SKM-1 (cell line): ENCODE results near the gene LRMDA.

Experiments used
- DNase-seq: peaks from one replicate; lab custom pipeline; 2025; ENCODE audit not compliant: unreplicated experiment; lab: John Stamatoyannopoulos, UW

LRMDA gene

DNA sequence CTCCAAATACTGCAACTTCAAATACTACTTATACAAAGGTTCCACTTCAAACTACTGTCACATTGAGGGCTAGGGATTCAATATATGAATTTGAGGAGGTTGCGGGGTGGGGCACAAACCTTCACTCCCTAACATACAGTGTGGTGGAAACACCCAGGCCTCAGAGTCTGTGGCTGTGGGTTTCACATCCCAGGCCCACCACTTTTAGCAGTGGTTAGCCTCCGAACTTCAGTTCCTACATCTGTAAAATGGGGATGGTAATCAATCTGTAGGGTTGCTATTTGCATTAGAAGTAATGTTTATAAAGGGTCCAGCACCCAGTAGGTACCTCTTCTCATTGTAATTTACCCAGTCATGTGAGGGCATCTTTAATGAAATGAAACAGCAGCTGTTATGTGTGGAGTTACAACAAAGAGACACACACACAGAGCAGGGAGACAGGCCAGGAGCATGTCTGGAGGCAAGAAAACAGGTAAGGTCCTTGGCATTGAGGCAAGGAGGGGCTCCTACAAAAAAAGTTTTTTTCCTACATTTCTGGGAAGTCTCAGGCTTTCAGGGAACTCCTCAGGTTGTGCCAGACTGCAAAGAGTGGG is 570.9 kb downstream of the LRMDA start:
- DNase-seq, result no peak

DNA sequence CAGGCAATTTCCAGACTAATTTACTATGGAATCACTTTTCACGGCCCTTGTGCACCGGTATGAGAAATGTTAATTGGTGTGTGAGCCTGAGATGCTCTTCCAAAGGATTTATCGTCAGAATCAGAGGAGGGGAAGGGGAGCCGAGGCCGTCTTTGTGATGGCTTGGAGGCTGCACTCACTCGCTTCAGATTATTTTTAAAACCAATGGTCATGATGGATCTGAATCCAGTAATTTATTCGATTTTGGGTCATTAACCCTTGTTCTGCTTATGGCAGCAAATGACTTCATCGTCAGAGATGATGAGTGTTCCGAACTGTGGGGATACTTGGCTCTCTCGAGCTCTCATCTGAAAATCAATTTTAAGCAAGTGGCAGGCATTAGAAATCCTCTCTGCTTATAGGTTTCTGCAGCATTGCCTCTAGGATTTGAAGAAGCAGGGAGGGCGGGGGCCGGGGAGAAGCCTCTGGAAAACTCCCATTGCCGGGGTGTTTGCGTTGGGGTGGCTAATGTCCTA is 576.3 kb downstream of the LRMDA start:
- DNase-seq, result no peak

DNA sequence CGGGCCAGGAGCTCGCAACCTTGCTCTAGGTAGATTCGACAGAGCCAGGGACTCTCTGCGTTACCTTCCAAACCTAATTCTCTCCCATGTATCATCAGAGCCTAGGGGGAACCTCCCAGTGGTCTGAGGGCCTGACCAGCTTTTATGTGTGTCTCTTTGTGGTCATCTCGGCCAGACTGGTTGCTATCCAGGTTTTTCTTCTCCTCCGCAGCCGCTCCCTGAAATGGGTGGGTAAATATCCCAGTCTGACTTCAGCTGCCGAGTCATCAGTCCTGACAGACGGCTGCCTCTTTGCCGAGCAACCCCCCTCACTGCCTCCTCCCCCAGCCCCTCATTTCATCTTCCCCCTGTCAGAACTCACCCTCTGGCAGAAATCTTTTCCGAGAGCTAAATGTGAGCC is 578.1 kb downstream of the LRMDA start:
- no peak for DNase-seq

DNA sequence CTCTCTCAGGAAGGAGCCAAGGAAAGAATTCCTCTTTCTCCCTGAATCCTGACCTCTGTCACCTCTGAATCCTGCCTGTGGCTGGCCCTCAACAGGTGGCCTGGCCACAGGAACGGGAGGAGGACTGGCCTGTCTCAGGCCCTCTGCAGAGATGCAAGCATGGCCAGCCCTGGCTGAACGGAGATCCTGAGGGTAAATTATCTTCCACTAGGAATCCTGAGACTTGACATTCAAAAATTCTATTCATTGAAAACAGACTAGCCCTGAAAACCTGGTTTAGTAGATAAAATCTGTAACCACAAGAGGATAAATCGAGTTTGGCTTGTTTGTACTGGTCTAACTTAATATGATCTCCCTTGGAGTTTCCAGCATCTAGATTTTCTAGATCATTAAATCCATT is 579.3 kb downstream of the LRMDA start:
- DNase-seq, result no peak

DNA sequence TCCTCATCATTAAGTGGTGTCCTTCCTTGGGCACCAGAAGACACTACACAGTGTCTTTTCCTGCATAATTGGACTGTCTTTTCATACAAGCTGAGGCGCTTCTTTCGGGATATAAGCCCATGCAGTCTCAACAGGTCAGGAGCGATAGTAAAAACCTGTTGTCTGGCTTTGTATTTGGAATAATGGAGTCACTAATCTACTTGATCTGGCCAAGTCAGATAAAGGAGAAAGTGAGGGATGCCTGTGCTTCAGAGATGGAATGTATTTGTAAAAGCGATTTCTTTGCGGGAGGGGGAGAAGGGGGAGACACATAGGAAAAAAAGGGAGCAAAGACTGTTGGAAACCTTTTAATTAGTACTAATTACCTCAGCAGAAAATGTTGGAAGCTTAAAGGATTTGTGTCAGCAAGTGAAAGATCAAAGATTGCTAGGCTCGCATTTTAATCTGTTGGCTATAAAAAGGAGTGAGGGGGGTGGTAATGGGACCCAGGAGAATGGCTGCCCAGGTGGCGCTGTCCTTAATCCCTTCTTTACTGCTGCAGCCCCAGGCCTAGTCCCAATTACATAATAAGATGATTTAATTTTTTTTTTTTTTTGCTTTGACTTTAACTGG is 581.4 kb downstream of the LRMDA start:
- DNase-seq, result no peak

GRCh38 chr10:76015245-76015644 is 583.8 kb downstream of the LRMDA start:
- DNase-seq, result no peak

DNA sequence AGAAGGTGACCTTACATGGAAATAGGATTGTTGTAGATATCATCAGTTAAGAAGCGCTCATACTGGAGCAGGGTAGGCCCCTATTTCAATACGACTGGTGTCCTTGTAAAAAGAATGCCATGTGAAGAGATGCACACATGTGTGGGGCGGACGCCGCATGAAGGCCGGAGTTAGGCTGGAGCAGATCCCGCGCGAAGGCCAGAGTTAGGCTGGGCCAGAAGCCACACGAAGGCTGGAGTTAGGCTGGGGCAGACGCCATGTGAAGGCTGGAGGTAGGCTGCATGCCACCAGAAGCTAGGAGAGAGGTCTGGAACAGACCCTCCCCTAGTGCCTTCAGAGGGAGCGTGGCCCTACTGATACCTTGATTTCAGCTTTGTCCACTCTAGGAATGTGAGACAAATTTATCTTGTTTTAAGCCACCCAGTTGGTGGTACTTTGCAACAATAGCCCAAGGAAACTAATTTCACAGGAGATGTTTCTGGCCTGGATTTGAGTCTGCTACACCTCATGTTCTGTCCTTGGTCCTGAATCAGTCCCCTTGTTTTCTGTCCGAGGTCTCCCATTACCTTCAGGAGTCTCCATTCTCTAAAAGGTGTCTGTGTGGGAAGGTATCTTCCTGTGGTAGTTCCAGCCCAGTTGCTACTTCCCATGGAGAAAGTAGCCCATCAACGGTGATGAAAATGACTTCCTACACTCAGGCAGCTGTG is 585.8 kb downstream of the LRMDA start:
- DNase-seq, result no peak

DNA sequence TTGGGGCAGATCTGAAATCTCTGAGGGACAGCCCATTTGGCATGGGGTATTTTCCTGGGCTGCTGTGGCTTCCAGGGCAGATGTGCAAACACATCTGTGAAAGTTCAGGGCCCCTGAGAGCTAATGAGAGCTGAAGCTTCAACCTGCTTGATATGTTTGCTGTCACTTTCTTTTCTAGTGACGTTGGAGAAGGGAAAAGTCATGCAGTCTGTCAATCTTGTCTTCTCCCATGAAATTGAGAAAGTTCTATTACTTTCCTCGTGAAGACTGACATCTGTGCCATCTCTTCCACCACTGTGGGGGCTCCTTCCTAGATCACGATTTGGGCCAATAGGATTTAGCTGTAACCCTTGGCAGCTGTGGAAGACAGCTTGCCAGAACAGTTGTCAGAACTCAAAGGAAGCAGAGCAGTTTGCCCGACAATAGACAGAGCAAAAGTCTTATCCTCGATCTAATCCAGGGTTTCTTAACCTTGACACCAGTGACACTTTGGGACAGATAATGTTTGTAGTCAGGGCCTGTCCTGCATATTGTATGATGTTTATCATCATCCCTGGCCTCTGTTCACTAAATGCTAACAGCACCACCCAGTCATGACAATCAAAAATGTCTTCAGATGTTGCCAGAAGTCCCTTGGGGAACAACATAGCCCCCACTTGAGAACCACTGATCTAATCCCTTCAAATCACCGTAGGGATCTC is 586.5 kb downstream of the LRMDA start:
- DNase-seq, result no peak

- no peak for DNase-seq
Measured at GRCh38 chr10:76020630-76021029, 589.2 kb downstream of the LRMDA start.

DNA sequence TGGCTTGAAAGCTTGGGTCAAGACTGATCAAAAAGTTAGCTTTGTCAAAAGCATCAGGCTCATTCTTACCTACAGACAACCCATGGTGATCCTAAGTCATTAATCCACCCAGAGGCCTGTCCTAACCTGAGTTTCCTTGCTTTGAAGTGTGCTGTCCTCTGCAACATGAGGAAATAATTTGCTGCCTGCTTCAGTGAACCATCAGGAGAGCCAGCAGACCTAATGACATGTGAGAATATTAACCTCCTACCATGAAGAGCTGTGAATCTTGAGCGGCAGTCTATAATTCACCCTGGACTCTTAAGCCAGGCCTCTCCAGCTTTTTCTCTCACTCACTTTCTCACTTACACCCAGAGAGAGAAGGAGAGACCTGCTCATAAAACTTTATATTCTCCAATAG is 590.0 kb downstream of the LRMDA start:
- no peak for DNase-seq

DNA sequence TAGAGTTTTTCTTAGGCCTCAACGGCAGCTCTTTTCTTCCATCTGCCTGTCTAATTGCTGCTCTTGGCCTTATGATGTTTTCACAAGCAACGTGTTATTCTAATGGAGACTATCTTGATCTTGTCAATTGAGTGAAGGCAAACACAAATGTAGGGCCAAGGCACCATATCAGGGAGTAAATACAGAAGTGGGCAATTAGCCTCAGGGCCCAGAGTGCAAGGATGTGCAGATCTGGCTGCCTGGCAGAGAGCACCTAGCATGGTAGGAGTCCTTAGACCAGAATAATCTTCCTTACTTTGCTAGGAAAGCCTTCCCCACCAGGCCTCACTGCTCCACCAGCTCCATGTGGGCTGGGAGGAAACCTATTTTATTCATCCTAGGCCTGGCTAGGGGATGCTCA is 590.9 kb downstream of the LRMDA start:
- DNase-seq, result no peak

DNA sequence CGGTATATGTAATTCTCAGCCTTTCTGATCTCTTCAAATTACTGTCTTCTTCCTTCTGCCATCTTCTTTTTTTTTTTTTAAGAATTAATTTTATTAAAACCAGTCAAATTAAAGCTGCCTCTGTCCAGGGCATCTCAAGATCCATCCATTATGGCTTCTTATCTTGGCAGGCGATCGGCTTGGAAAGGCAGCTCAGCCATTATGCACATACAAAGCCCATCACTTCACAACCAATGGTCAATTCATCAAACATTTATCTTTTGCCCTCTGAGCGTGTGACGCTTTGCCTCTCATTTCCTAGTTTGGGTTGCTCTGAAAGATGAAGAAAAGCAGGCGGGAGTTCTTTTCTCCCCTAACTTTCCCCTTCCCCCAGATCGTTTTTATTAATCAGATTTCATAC is 591.6 kb downstream of the LRMDA start:
- DNase-seq, result no peak

DNA sequence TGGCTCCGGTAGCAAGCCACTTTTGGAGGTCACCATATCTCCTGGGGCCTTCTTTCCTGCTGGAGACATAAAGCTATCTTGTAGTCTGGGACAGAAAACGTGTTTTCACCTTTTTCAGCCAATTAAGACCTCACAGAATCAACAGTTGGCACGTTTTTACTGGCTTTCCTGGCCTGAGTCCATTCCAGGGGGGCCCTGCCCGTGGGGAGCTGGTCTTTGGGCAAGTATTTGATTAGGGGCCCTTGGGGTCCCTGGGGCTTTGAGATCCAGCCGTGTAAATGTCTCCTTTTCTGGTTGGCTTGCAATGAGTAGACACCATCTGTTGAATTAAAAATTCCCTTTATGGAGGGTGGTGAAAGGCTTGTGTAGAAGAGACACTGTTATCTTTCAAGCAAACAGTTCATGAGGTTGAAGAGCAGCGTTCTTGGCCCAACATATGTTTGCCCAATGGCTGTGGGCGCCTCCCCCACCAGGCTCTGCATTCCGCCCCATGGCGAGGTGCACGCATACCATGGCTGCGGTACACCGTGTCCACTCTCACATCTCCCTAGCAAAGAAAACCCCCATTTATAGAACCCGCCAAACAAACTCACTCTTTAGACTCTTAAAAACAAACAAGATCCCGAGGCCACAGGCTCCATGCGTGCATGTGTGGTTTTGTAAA is 593.2 kb downstream of the LRMDA start:
- DNase-seq, result no peak

DNA sequence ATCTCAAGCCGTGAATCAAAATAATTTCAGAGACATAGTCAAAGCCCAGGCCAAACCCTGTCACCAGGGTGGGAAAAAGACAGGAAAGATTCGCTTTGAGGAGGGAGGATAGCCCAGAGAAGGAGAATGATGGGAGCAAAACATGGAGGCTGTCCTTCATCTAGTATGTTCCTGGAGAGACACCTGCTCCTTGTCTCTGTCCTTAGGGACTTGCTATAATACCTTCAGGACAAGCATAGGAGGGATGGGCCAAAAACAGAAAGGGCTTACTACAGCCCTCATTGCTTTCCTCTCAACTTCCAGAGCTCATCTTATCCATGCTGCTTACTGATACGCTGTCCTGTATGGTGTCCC is 593.7 kb downstream of the LRMDA start:
- no peak for DNase-seq

- no peak for DNase-seq
Measured at GRCh38 chr10:76026176-76026771, 594.9 kb downstream of the LRMDA start.

GRCh38 chr10:76026905-76027304 is 595.5 kb downstream of the LRMDA start:
- DNase-seq, result no peak

DNA sequence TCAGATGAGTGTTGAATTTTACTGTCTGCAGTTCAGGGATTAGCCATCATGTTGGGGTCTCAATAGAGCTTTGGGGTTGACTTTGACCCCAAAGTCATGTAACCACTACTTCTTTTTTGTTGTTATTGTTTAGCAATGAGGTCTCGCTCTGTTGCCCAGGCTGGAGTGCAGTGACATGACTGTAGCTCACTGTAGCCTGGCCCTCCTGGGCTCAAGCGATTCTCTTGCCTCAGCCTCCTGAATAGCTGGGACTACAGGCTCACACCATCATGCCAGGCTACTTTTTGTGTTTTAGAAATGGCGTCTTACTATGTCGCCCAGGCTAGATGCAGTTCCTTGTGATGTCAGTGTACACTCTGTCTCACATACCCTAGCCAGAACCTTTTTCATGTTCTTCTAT is 598.4 kb downstream of the LRMDA start:
- no peak for DNase-seq

DNA sequence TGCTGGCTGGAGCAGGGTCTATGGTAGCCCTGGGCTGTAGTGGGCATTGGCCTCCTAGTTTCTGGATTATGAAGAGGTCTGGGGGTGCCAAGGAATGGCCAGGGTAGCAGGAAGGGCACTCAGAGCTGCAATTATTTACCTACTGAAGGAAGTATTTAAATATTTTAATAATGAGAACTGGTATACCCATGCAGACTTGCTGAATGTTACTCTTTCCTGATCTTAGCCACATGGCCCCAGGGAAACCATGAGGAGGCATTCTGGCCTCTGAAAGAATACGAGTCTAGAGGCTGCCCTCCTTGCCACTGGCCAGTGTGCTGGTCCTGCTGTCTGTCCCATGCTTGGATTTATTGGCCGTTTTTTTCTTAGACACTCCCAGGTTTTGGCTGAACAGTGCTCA is 599.7 kb downstream of the LRMDA start:
- no peak for DNase-seq

DNA sequence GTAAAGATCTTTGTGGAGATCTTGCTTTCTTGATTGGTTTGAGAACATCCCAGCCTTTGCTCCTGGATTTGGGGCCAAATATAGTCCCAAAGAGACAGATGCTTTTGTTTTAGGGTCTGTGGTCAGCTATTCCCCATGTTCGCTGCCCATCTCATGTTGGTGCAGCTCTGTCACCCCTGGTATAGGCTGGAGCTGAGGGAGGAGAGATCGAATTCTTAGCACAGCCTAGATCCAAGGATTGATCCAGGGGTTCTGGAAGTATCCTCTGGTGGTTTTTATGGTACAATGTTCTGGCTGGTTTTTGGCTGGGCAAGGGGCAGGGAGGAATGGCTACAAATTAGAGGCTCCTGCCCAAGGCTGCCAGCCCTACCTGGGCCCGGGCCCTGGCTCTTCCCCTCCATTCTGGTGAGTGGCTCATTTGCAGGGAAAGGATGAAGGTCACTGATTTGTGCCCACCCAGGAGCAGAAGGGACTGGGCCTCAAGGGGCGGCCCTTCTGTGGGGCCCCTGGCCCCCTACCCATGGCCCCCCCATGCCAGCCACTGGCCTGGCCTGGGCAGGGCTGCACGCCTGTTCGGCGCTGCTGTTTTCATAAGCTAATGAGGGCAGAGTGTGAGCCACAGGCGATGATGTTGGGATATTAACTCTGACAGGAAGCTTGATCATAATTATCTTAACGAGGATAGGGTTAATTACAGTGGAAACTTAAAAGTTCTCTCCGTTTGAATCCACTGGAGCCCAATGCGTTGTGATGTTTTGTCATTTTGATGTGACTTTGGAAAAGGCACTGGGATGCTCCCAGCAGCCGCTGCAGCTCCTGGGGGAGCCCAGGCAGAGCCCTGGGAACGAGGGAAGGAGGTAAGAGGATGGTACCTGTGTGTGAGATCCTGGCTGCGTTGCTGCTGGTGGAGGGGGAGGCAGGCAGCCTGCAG is 600.6 kb downstream of the LRMDA start:
- no peak for DNase-seq

DNA sequence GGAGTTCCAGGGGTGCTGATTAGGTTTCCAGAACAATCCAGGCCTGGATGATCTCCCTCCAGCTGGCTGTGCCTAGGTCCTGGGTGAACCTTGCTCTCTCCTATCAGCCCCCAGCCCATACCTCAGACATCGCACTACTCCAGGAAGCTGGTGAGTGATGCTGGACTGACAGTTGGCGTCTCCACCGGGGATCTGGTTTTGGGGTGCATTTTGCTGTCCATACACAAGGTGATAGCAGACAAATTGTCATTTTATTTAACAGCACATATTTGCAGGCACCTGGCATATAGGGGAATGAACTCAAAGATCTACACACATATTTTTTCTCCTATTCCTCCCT is 601.2 kb downstream of the LRMDA start:
- no peak for DNase-seq
